Right lobe of liver (tissue), 4 donors: Measurements from ENCODE around the gene ZDHHC21.

Source experiments
- CTCF ChIP-seq, 4 donors: fragments of 200-600 bp in 3 of 4; fragments of 450-650 bp in 1 of 4; IDR thresholded peaks; one replicate each; pipeline versions ENCODE4 v1.5.1 to v1.8.0; 2016 to 2022; ENCODE audit warnings: antibody characterized with exemption in 4 of 4, mild to moderate bottlenecking in 2 of 4
- POLR2A ChIP-seq: fragments of 450-650 bp; IDR thresholded peaks from one replicate; pipeline ENCODE4 v1.6.1; 2017; ENCODE audit warnings: antibody characterized with exemption, mild to moderate bottlenecking
- donor health status: DM: no; HTN: no; CAD: no.
- donor health status: DM: no; HTN: no; CAD: no.
- donor health status: DM: no; HTN: yes; CAD: no.

DNA sequence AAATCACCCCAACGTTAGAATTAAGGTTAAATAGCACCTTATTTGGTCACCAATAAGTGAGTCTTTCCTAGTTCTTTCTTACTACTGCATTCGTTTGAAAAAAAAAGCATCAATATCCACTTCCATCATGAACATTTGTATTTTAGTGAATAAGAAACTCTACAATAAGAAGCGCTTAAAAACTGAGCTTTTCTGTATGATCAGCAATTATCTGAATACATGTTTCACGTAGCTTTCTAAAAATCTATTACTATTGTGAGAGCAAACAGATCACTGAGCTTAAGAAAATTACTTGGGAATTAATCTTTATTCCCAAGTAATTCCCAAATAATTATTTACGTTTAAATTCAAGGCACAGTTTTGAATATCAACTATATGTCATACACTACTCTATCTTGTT, 32.5 kb downstream of the ZDHHC21 start:
- no peak for TF ChIP-seq CTCF (IDR thresholded peaks at IDR 0.05)
- TF ChIP-seq POLR2A, result no peak
